ENCODE results near the gene DMWD. TPM values are rescaled to one million over a fixed set of nuclear protein-coding genes. Genes with fewer than 3 reads are reported as not detected.
"Not testable (repeated sequence)": the region's sequence is repeated elsewhere in the genome, so short reads cannot be mapped to it uniquely, and the experiment has no call there.

The DMWD gene
- total RNA-seq, 1 experiment from 2014 or later = 36.4 TPM

DNA sequence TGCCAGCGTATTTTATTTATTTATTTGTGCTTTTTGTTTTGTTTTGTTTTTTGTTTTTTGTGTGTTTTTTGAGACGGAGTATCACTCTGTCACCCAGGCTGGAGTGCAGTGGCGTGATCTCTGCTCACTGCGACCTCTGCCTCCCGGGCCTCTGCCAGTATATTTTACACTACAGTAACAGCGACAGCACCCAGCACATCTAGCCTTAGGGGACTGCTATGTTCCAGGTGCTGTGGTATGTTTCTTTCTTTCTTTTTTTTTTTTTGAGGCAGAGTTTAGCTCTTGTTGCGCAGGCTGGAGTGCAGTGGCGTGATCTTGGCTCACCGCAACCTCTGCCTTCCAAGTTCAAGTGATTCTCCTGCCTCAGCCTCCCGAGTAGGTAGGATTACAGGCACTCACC lies 41.2 kb downstream of the DMWD start:
- not testable (repeated sequence) for DNase-seq (ENCODE audit: low read depth)

- no peak for DNase-seq (ENCODE audit: low read depth)
These were observed 45.1 kb downstream of the DMWD start for GRCh38 chr19:45747513-45747912.

GRCh38 chr19:45746866-45747265 lies 45.8 kb downstream of the DMWD start:
- no peak for DNase-seq (ENCODE audit: low read depth)

DNA sequence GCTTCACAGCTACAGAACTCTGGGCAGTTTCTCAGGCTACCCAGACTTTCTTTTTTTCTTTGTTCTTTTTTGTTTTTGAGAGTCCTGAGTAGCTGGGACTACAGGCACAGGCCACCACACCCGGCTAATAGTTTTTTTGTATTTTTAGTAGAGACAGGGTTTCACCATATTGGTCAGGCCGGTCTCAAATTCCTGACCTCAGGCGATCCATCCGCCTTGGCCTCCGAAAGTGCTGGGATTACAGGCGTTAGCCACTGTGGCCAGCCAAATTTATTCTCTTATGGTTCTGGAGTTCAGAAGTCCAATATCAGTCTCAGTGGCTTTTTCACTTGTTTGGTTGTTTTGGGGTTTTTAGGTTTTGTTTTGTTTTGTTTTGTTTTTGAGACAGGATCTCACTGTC lies 47.0 kb downstream of the DMWD start:
- no peak for DNase-seq (ENCODE audit: low read depth)

DNA sequence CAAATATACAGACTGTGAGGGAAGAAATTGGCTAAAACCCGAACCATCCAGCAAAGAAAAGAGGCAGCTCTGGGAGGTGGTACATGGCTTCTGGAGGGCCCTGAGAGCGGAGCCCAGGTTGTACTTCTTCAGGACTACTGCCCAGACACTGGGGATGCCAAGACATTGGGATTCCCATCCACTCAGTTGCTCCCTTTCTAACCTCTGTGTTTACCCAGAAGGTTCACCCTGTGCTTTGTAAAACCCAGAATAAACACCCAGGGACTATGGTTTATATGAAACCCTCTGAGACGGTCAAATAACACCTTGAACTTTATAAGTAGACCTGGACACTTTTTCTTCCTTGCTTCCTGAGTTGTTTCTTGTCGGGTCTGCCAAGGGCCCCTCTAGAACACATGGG lies 49.7 kb downstream of the DMWD start:
- DNase-seq (ENCODE audit: low read depth) = no peak

DNA sequence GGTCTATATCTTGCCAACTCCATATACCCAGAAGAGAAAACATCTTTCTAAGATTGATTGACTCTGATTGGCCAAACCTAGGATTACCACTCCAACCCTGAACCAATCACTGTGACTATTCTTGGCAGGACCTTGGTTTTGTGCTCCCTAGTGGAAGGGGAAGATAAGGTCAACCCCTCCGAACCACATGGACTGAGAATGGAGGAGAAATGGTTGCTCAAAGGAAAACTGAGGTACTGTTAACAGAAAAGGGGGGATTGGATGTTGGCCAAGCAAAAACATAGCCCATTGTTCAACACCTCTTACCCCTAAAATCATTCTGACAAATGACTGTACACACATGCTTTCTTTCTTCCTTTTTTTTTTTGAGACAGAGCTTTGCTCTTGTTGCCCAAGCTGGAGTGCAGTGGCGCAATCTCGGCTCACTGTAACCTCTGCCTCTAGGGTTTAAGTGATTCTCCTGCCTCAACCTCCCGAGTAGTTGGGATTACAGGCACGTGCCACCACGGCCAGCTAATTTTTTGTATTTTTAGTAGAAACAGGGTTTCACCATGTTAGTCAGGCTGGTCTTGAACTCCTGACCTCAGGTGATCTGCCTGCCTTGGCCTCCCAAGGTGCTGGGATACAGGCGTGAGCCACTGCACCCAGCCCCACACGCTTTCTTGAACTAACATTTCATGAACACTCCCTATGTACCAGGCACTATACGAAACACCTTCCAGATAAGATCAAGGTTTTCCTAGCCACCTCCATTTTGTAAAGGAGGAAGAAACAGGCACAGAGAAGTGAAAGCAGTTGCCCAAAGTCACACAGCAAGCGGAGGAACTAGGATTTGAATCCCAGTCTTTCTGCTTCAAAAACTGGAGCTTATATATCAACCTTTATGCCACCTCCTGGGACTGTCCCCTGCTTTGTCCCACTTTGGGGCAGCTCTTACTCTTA lies 52.9 kb downstream of the DMWD start:
- peak; percentile 32 for DNase-seq (ENCODE audit: low read depth)

GRCh38 chr19:45733160-45733810 lies 59.4 kb downstream of the DMWD start, which contains the start of gene MEIOSIN:
Gene MEIOSIN (plus strand): TSS chr19:45733439. CDS start chr19:45735377, 1,938 bp downstream.
- DNase-seq (ENCODE audit: low read depth) = no peak

Other genes with a start within 250 kb of the DMWD start
- 13.7 and 18.2 TPM in 2 replicates for gene OPA3, start 208.0 kb downstream of the DMWD start, total RNA-seq (2014; rRNA removed)
- gene GPR4, start 190.6 kb downstream of the DMWD start, total RNA-seq (2014; rRNA removed) = not detected in 2 replicates
- 17.8 and 20.1 TPM in 2 replicates for gene EML2, start 153.4 kb downstream of the DMWD start, total RNA-seq (2014; rRNA removed)
- not detected in 2 replicates for gene GIPR, start 124.6 kb downstream of the DMWD start, total RNA-seq (2014; rRNA removed)
- 208 and 273 TPM in 2 replicates for gene SNRPD2, start 100.9 kb downstream of the DMWD start, total RNA-seq (2014; rRNA removed)
- 12.8 and 16.6 TPM in 2 replicates for gene QPCTL, start 100.2 kb downstream of the DMWD start, total RNA-seq (2014; rRNA removed)
- gene FBXO46, start 61.9 kb downstream of the DMWD start, total RNA-seq (2014; rRNA removed) = 8.4 and 11.5 TPM in 2 replicates
- gene MEIOSIN, start 59.4 kb downstream of the DMWD start, total RNA-seq (2014; rRNA removed) = not detected in 2 replicates
- gene SIX5, start 23.6 kb downstream of the DMWD start, total RNA-seq (2014; rRNA removed) = 7.9 and 8.7 TPM in 2 replicates
- 90.8 and 121 TPM in 2 replicates for gene DMPK, start 10.4 kb downstream of the DMWD start, total RNA-seq (2014; rRNA removed)
- 0.11 TPM in 1 of 2 replicates, not detected in the other for gene RSPH6A, start 22.5 kb upstream of the DMWD start, total RNA-seq (2014; rRNA removed)
- gene SYMPK, start 70.3 kb upstream of the DMWD start, total RNA-seq (2014; rRNA removed) = 35.9 and 45.6 TPM in 2 replicates
- not detected in 2 replicates for gene FOXA3, start 71.5 kb upstream of the DMWD start, total RNA-seq (2014; rRNA removed)
- gene IRF2BP1, start 93.3 kb upstream of the DMWD start, total RNA-seq (2014; rRNA removed) = 40.1 and 42.8 TPM in 2 replicates
- gene MYPOP, start 109.8 kb upstream of the DMWD start, total RNA-seq (2014; rRNA removed) = 3.2 and 3.5 TPM in 2 replicates
- not detected in 2 replicates for gene NANOS2, start 121.9 kb upstream of the DMWD start, total RNA-seq (2014; rRNA removed)
- gene NOVA2, start 181.0 kb upstream of the DMWD start, total RNA-seq (2014; rRNA removed) = not detected in 2 replicates
- 9.4 and 13.2 TPM in 2 replicates for gene CCDC61, start 202.6 kb upstream of the DMWD start, total RNA-seq (2014; rRNA removed)
- gene PGLYRP1, start 230.2 kb upstream of the DMWD start, total RNA-seq (2014; rRNA removed) = not detected in 2 replicates
- not detected in 2 replicates for gene IGFL4, start 248.2 kb upstream of the DMWD start, total RNA-seq (2014; rRNA removed)